Nephron (organoid): ENCODE results near the gene PPP1R14C.
"Not testable (repeated sequence)": the region's sequence is repeated elsewhere in the genome, so short reads cannot be mapped to it uniquely, and the experiment has no call there.

Source experiments
- H3K27ac Mint-ChIP-seq, 3 experiments: 2 replicates each; pipeline ENCODE4 v1.8.0; 2020; ENCODE audit warnings: mixed read lengths in 3 of 3, mild to moderate bottlenecking in 2 of 3, moderate library complexity in 1 of 3
- H3K27me3 Mint-ChIP-seq: 2 replicates; pipeline ENCODE4 v1.8.0; 2021; ENCODE audit warnings: low read depth, mild to moderate bottlenecking, moderate library complexity, mixed read lengths
- H3K36me3 Mint-ChIP-seq: 2 replicates; pipeline ENCODE4 v1.8.0; 2020; ENCODE audit warnings: low read depth, mixed read lengths
- H3K4me1 Mint-ChIP-seq: 2 replicates; pipeline ENCODE4 v1.8.0; 2020; ENCODE audit warnings: mixed read lengths
- H3K4me3 Mint-ChIP-seq, 3 experiments: 2 replicates each; pipeline ENCODE4 v1.8.0; 2020; ENCODE audit warnings: mild to moderate bottlenecking in 3 of 3, mixed read lengths in 3 of 3, moderate library complexity in 2 of 3
- H3K9me3 Mint-ChIP-seq: 2 replicates; pipeline ENCODE4 v1.8.0; 2020; ENCODE audit warnings: mixed read lengths
- CTCF ChIP-seq, 3 experiments: fragments of 200-600 bp; sonication (generic); IDR thresholded peaks; one replicate each; pipeline ENCODE4 v1.5.0; 2021; ENCODE audit warnings: antibody characterized with exemption in 3 of 3; ENCODE audit not compliant: unreplicated experiment in 3 of 3

PPP1R14C gene

GRCh38 chr6:150184850-150185731, 42.2 kb downstream of the PPP1R14C start:
- TF ChIP-seq CTCF (IDR thresholded peaks at IDR 0.05; ENCODE audit: unreplicated experiment in 3 of 3) = no peak

DNA sequence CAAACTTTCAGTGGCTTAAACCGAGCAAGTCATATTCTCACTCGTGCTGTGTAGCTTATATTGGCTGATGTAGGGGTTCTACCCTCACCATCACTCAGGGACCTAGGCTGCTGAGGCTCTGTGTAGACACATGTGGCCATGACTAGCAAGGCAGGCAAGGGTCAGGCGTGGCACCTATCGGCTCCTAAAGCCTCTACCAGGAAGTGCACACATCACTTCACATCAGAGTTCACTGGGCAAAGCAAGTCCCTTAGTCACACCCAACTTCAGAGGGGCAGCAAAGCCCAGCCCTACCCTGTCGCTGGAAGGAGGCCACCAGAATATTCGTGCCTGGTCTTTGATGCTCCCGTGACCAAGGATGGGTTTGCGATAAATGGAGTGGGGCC, 42.9 kb downstream of the PPP1R14C start:
- Mint-ChIP-seq H3K9me3 (peaks cover under 1% of the 10 kb centered on the region), H3K4me3 (no peak overlapping the region), H3K36me3 (peaks cover 4% of the 10 kb centered on the region), H3K4me1 (peaks cover 5% of the 10 kb centered on the region), H3K27me3 (peaks cover 32% of the 10 kb centered on the region), H3K27ac (no peak overlapping the region)
- no peak for TF ChIP-seq CTCF (IDR thresholded peaks at IDR 0.05; ENCODE audit: unreplicated experiment in 3 of 3)

More at GRCh38 chr6:150184850-150185731, 42.2 kb downstream of the PPP1R14C start:
- H3K9me3 Mint-ChIP-seq = no peaks in the 10 kb centered on the region
- peaks cover 5% of the 10 kb centered on the region for H3K4me1 Mint-ChIP-seq
- no peak overlapping the region for H3K27ac Mint-ChIP-seq
- H3K4me3 Mint-ChIP-seq = no peak overlapping the region
- H3K27me3 Mint-ChIP-seq = peaks cover 32% of the 10 kb centered on the region
- peaks cover 4% of the 10 kb centered on the region for H3K36me3 Mint-ChIP-seq

- H3K36me3 Mint-ChIP-seq = peaks cover 5% of the 10 kb centered on the region
- TF ChIP-seq CTCF (IDR thresholded peaks at IDR 0.05; ENCODE audit: unreplicated experiment in 3 of 3) = no peak
- H3K27me3 Mint-ChIP-seq = peaks cover 33% of the 10 kb centered on the region
- H3K9me3 Mint-ChIP-seq = peaks cover 5% of the 10 kb centered on the region
- no peak overlapping the region for H3K4me3 Mint-ChIP-seq
- no peak overlapping the region for H3K27ac Mint-ChIP-seq
- H3K4me1 Mint-ChIP-seq = peaks cover 5% of the 10 kb centered on the region
Observed at GRCh38 chr6:150186129-150186898, 43.5 kb downstream of the PPP1R14C start.

DNA sequence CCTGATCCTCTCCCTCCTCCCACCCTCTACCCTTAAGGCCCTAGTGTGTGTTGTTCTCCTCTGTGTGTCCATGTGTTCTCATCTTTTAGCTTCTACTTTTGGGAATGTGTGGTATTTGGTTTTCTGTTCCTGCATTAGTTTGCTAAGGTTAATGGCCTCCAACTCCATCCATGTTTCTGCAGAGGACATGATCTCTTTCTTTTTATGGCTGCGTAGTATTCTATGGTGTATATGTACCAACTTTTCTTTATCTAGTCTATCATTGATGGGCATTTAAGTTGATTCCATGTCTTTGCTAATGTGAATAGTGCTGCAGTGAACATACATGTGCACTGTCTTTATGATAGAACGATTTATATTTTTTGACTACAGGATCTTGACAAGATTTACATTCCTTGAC, 44.6 kb downstream of the PPP1R14C start:
- not testable (repeated sequence) for H3K4me1 Mint-ChIP-seq, H3K4me3 Mint-ChIP-seq, H3K27ac Mint-ChIP-seq, H3K9me3 Mint-ChIP-seq
- H3K36me3 Mint-ChIP-seq = peaks cover 13% of the 10 kb centered on the region
- H3K27me3 Mint-ChIP-seq = peaks cover 43% of the 10 kb centered on the region

GRCh38 chr6:150189122-150189521, 46.3 kb downstream of the PPP1R14C start:
- H3K27me3 Mint-ChIP-seq = peaks cover 52% of the 10 kb centered on the region
- H3K9me3 Mint-ChIP-seq = peaks cover 9% of the 10 kb centered on the region
- H3K27ac Mint-ChIP-seq = no peak overlapping the region
- TF ChIP-seq CTCF (IDR thresholded peaks at IDR 0.05; ENCODE audit: unreplicated experiment in 3 of 3) = no peak
- H3K4me1 Mint-ChIP-seq = peaks cover 12% of the 10 kb centered on the region
- H3K36me3 Mint-ChIP-seq = peaks cover 26% of the 10 kb centered on the region
- H3K4me3 Mint-ChIP-seq = no peak overlapping the region

- Mint-ChIP-seq H3K27me3 (peaks cover 35% of the 10 kb centered on the region), H3K9me3 (peaks cover 12% of the 10 kb centered on the region), H3K4me3 (no peak overlapping the region), H3K4me1 (peaks cover 31% of the 10 kb centered on the region), H3K36me3 (peaks cover 37% of the 10 kb centered on the region), H3K27ac (no peak overlapping the region)
- TF ChIP-seq CTCF (IDR thresholded peaks at IDR 0.05; ENCODE audit: unreplicated experiment in 3 of 3) = no peak
Observed at GRCh38 chr6:150191809-150192208, 49.0 kb downstream of the PPP1R14C start.
